Esophagus squamous epithelium (tissue), 4 donors: ENCODE results near the gene ICAM3.

Experiments used
- POLR2A ChIP-seq, 4 donors: fragments of 450-650 bp; IDR thresholded peaks; one replicate each; pipeline ENCODE4 v1.6.1; 2017; ENCODE audit warnings: antibody characterized with exemption in 4 of 4, mild to moderate bottlenecking in 4 of 4, moderate library complexity in 3 of 4
- TF ChIP-seq, protein P1 (sequence below), 6 experiments: fragments of 450-650 bp in 4 of 6; fragments of 200-600 bp in 2 of 6; sonication (generic) in 2 of 6; IDR thresholded peaks; one replicate each; pipeline ENCODE4 v1.5.1; 2016 to 2019; ENCODE audit warnings: antibody characterized with exemption in 6 of 6, mild to moderate bottlenecking in 4 of 6, moderate library complexity in 4 of 6

DNA sequence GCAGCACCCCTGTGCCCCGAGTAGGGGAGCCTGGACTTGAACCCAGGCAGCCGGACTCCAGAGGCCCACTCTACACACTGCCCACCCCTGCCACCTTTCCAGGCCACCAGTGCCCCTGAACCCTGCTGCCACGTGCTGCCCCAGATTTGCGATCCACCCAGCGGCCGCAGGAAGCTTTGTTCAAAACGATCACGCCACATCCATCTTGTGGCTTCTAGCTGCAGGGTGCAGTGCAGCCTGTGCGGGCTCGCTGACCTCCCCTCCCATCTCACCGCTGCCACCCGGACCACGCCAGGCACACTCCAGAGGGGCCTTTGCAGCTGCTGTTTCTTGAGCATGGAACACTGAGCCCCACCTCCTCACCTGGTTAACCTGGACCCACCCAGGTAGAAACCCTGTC is 9.9 kb downstream of the ICAM3 start:
- no peak for TF ChIP-seq POLR2A (IDR thresholded peaks at IDR 0.05)
- TF ChIP-seq, protein P1, sequence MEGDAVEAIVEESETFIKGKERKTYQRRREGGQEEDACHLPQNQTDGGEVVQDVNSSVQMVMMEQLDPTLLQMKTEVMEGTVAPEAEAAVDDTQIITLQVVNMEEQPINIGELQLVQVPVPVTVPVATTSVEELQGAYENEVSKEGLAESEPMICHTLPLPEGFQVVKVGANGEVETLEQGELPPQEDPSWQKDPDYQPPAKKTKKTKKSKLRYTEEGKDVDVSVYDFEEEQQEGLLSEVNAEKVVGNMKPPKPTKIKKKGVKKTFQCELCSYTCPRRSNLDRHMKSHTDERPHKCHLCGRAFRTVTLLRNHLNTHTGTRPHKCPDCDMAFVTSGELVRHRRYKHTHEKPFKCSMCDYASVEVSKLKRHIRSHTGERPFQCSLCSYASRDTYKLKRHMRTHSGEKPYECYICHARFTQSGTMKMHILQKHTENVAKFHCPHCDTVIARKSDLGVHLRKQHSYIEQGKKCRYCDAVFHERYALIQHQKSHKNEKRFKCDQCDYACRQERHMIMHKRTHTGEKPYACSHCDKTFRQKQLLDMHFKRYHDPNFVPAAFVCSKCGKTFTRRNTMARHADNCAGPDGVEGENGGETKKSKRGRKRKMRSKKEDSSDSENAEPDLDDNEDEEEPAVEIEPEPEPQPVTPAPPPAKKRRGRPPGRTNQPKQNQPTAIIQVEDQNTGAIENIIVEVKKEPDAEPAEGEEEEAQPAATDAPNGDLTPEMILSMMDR (IDR thresholded peaks at IDR 0.05), result no peak
